GM21367 (cell line): Measurements from ENCODE around the gene PDE6H.

Source experiments
- ATAC-seq: cut with Tn5 transposase; IDR thresholded peaks from one replicate; pipeline ENCODE4 v1.9.1; 2021; ENCODE audit not compliant: unreplicated experiment

Gene PDE6H

GRCh38 chr12:14968478-14968877 is 4.4 kb upstream of the PDE6H start:
- ATAC-seq, result no peak

- no peak for ATAC-seq
Measured at GRCh38 chr12:14970473-14970872, 2.4 kb upstream of the PDE6H start.

GRCh38 chr12:14974633-14975032 is 1.8 kb downstream of the PDE6H start:
- ATAC-seq, result no peak

GRCh38 chr12:14975457-14975856 is 2.6 kb downstream of the PDE6H start:
- no peak for ATAC-seq

- no peak for ATAC-seq
Measured at GRCh38 chr12:14976658-14977057, 3.8 kb downstream of the PDE6H start.

GRCh38 chr12:14979468-14979867 is 6.6 kb downstream of the PDE6H start:
- ATAC-seq, result no peak

GRCh38 chr12:14981049-14981448 is 8.2 kb downstream of the PDE6H start:
- no peak for ATAC-seq

GRCh38 chr12:14982562-14982961 is 9.7 kb downstream of the PDE6H start:
- ATAC-seq, result no peak

- ATAC-seq, result no peak
Measured at GRCh38 chr12:14982991-14983390, 10.1 kb downstream of the PDE6H start.

GRCh38 chr12:14984036-14984435 is 11.2 kb downstream of the PDE6H start:
- no peak for ATAC-seq

GRCh38 chr12:14984766-14985285 is 12.0 kb downstream of the PDE6H start:
- ATAC-seq, result no peak

GRCh38 chr12:14986449-14986848 is 13.6 kb downstream of the PDE6H start:
- no peak for ATAC-seq

- no peak for ATAC-seq
Measured at GRCh38 chr12:14988035-14988434, 15.2 kb downstream of the PDE6H start.

GRCh38 chr12:14989790-14990189 is 16.9 kb downstream of the PDE6H start:
- peak; percentile 60 for ATAC-seq

GRCh38 chr12:14991069-14991468 is 18.2 kb downstream of the PDE6H start:
- no peak for ATAC-seq

- ATAC-seq, result no peak
Measured at GRCh38 chr12:14992673-14993072, 19.8 kb downstream of the PDE6H start.

GRCh38 chr12:14993117-14993516 is 20.3 kb downstream of the PDE6H start:
- ATAC-seq, result no peak

GRCh38 chr12:14993537-14994266 is 20.9 kb downstream of the PDE6H start:
- ATAC-seq, result no peak

- ATAC-seq, result no peak
Measured at GRCh38 chr12:14994610-14995009, 21.8 kb downstream of the PDE6H start.

GRCh38 chr12:14995583-14996425 is 23.0 kb downstream of the PDE6H start:
- ATAC-seq, result no peak

GRCh38 chr12:14997998-14998397 is 25.2 kb downstream of the PDE6H start:
- no peak for ATAC-seq
